ENCODE data around the gene CCDC13. TPM values are rescaled to one million over a fixed set of nuclear protein-coding genes. Genes with fewer than 3 reads are reported as not detected.

Gene CCDC13
- polyA plus RNA-seq, 1 donor from 2014 or later = 6.5 TPM

GRCh38 chr3:42795621-42796181 is 22.6 kb upstream of the CCDC13 start:
- Histone ChIP-seq H3K79me2 (replicated peaks; ENCODE audit: insufficient read depth, low read length) (peaks cover 39% of the 10 kb centered on the region), H3K4me3 (ENCODE audit: low read length) (no peak overlapping the region), H3F3A (ENCODE audit: insufficient read depth, low read length, poor library complexity, severe bottlenecking) (no peaks in the 10 kb centered on the region)

GRCh38 chr3:42790714-42791229 is 17.7 kb upstream of the CCDC13 start:
- H3F3A ChIP-seq (ENCODE audit: insufficient read depth, low read length, poor library complexity, severe bottlenecking) = no peaks in the 10 kb centered on the region
- no peak overlapping the region for H3K27ac ChIP-seq (ENCODE audit: low read length)
- no peak overlapping the region for H3K4me2 ChIP-seq (ENCODE audit: low read length)
- no peaks in the 10 kb centered on the region for H4K20me1 ChIP-seq (ENCODE audit: insufficient read depth)
- no peak overlapping the region for H2AFZ ChIP-seq (ENCODE audit: low read depth, low read length)
- H3K27me3 ChIP-seq (ENCODE audit: insufficient read depth, low read depth, low read length) = no peaks in the 10 kb centered on the region
- no peak overlapping the region for H3K4me3 ChIP-seq (ENCODE audit: low read length)
- H3K9me2 ChIP-seq (ENCODE audit: insufficient read depth, low read length) = no peaks in the 10 kb centered on the region
- peaks cover 32% of the 10 kb centered on the region for H3K79me2 ChIP-seq (replicated peaks; ENCODE audit: insufficient read depth, low read length)
- H3K9ac ChIP-seq (ENCODE audit: low read length) = no peak overlapping the region
- H3K9me3 ChIP-seq (ENCODE audit: low read length) = no peaks in the 10 kb centered on the region
- peaks cover 4% of the 10 kb centered on the region for H3K36me3 ChIP-seq (ENCODE audit: insufficient read depth, low read length)
- no peak for TF ChIP-seq POLR2AphosphoS5 (IDR thresholded peaks at IDR 0.05)
- TF ChIP-seq EP300 (conservative IDR thresholded peaks at IDR 0.05; ENCODE audit: poor library complexity, severe bottlenecking) = no peak
- TF ChIP-seq SMC3 (conservative IDR thresholded peaks at IDR 0.05; ENCODE audit: poor library complexity) = no peak
- no peak for TF ChIP-seq TAF1 (IDR thresholded peaks at IDR 0.05; ENCODE audit: low read depth)
- TF ChIP-seq REST (IDR thresholded peaks at IDR 0.05; ENCODE audit: borderline replicate concordance) = no peak
- no peak for TF ChIP-seq MXI1 (conservative IDR thresholded peaks at IDR 0.05; ENCODE audit: poor library complexity, severe bottlenecking)
- TF ChIP-seq EZH2 (IDR thresholded peaks at IDR 0.05; ENCODE audit: borderline replicate concordance, insufficient read depth, low read length, poor library complexity, severe bottlenecking) = no peak

More at GRCh38 chr3:42795621-42796181, 22.6 kb upstream of the CCDC13 start:
- H2AFZ ChIP-seq (ENCODE audit: low read depth, low read length) = no peak overlapping the region
- no peaks in the 10 kb centered on the region for H3K27me3 ChIP-seq (ENCODE audit: insufficient read depth, low read depth, low read length)
- no peaks in the 10 kb centered on the region for H4K20me1 ChIP-seq (ENCODE audit: insufficient read depth)
- H3K9me2 ChIP-seq (ENCODE audit: insufficient read depth, low read length) = no peaks in the 10 kb centered on the region
- no peak overlapping the region for H3K27ac ChIP-seq (ENCODE audit: low read length)
- H3K4me2 ChIP-seq (ENCODE audit: low read length) = no peak overlapping the region
- H3K36me3 ChIP-seq (ENCODE audit: insufficient read depth, low read length) = no peaks in the 10 kb centered on the region
- H3K9ac ChIP-seq (ENCODE audit: low read length) = no peak overlapping the region
- no peaks in the 10 kb centered on the region for H3K9me3 ChIP-seq (ENCODE audit: low read length)
- TF ChIP-seq EP300 (conservative IDR thresholded peaks at IDR 0.05; ENCODE audit: poor library complexity, severe bottlenecking) = no peak
- no peak for TF ChIP-seq CTCF (IDR thresholded peaks at IDR 0.05; ENCODE audit: poor library complexity, severe bottlenecking)
- TF ChIP-seq POLR2AphosphoS5 (IDR thresholded peaks at IDR 0.05) = no peak
- TF ChIP-seq REST (IDR thresholded peaks at IDR 0.05; ENCODE audit: borderline replicate concordance) = no peak
- no peak for TF ChIP-seq SMC3 (conservative IDR thresholded peaks at IDR 0.05; ENCODE audit: poor library complexity)
- no peak for TF ChIP-seq MXI1 (conservative IDR thresholded peaks at IDR 0.05; ENCODE audit: poor library complexity, severe bottlenecking)
- TF ChIP-seq TAF1 (IDR thresholded peaks at IDR 0.05; ENCODE audit: low read depth) = no peak
- TF ChIP-seq RAD21 (conservative IDR thresholded peaks at IDR 0.05) = no peak
- TF ChIP-seq EZH2 (IDR thresholded peaks at IDR 0.05; ENCODE audit: borderline replicate concordance, insufficient read depth, low read length, poor library complexity, severe bottlenecking) = no peak

All from neural cell (in vitro differentiated cells).